Measurements from ENCODE around the gene PROM1.

DNA sequence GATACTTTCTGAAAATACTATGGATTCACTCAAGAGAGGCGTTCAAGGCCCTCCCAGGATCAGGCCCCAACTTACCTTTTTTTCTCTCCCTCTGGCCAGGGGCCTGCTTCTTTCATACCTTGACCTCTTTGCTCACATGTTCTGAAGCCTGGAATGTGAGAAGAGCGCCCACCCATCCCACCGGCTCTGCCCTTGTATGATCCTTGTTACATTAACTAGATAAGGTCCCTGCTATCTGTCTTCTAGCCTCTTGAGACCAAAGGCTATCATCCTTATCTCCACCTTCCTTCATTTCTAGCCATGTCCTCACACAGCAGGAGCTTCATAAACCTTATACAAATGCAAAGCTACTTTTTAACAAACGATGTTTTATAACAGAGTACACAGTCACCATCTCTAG, 45.9 kb downstream of the PROM1 start:
- TF ChIP-seq, protein P1, sequence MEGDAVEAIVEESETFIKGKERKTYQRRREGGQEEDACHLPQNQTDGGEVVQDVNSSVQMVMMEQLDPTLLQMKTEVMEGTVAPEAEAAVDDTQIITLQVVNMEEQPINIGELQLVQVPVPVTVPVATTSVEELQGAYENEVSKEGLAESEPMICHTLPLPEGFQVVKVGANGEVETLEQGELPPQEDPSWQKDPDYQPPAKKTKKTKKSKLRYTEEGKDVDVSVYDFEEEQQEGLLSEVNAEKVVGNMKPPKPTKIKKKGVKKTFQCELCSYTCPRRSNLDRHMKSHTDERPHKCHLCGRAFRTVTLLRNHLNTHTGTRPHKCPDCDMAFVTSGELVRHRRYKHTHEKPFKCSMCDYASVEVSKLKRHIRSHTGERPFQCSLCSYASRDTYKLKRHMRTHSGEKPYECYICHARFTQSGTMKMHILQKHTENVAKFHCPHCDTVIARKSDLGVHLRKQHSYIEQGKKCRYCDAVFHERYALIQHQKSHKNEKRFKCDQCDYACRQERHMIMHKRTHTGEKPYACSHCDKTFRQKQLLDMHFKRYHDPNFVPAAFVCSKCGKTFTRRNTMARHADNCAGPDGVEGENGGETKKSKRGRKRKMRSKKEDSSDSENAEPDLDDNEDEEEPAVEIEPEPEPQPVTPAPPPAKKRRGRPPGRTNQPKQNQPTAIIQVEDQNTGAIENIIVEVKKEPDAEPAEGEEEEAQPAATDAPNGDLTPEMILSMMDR (IDR thresholded peaks at IDR 0.05; ENCODE audit: borderline replicate concordance, extremely low read depth, low read length, poor library complexity, severe bottlenecking), result no peak
- no peak for TF ChIP-seq EZH2 (IDR thresholded peaks at IDR 0.05; ENCODE audit: borderline replicate concordance, low read depth, low read length, severe bottlenecking)

Data from DND-41 (cell line).